ENCODE data around the gene C2orf78.

- TF ChIP-seq POLR2A (IDR thresholded peaks at IDR 0.05; ENCODE audit: low read depth, low read length) (no peak), POLR2AphosphoS5 (IDR thresholded peaks at IDR 0.05; ENCODE audit: low read depth, low read length) (no peak)
These were observed 7.0 kb upstream of the C2orf78 start for GRCh38 chr2:73776869-73777519.

Data from GM12892 (cell line).